A673 (cell line): ENCODE results near the gene SLCO1A2. TPM values are rescaled to one million over a fixed set of nuclear protein-coding genes. Genes with fewer than 3 reads are reported as not detected.

Experiments used
- BruUV-seq: library from RNA; stranded (reverse); fragments of 400-500 nt; replicated peaks from 2 replicates; lab custom pipeline; 2021; lab: Mats Ljungman, UMichigan
- CTCF ChIA-PET: fragments of 300-600 bp; sonication (Branson Sonifier 250); formaldehyde crosslinking; loops from one replicate; lab custom pipeline; 2022; ENCODE audit warnings: antibody characterized with exemption; lab: Charles Lee
- POLR2A ChIA-PET: fragments of 300-600 bp; sonication (Branson Sonifier 250); formaldehyde crosslinking; loops from one replicate; lab custom pipeline; 2022; ENCODE audit warnings: antibody characterized with exemption; ENCODE audit not compliant: low non-redundant PET; lab: Charles Lee
- DNase-seq: peaks from one replicate; pipeline ENCODE4 v3.0.0-alpha.2; 2015; ENCODE audit warnings: low spot score
- H3K27ac ChIP-seq: fragments of 200-600 bp; sonication (generic); 2 replicates; pipeline ENCODE4 v1.5.1; 2016; ENCODE audit warnings: mixed run types, low read depth, mild to moderate bottlenecking, mixed read lengths, antibody characterized with exemption, low read length; ENCODE audit not compliant: poor library complexity, severe bottlenecking
- H3K27me3 ChIP-seq: fragments of 200-600 bp; sonication (generic); replicated peaks from 2 replicates; pipeline ENCODE4 v1.6.1; 2017; ENCODE audit warnings: mixed run types, low read depth, mild to moderate bottlenecking, mixed read lengths, antibody characterized with exemption, low read length; ENCODE audit not compliant: insufficient read depth, poor library complexity
- H3K36me3 ChIP-seq: fragments of 200-600 bp; sonication (generic); 2 replicates; pipeline ENCODE4 v1.6.1; 2016; ENCODE audit warnings: mixed run types, mild to moderate bottlenecking, mixed read lengths, antibody characterized with exemption, low read length; ENCODE audit not compliant: insufficient read depth, poor library complexity, severe bottlenecking
- H3K4me1 ChIP-seq: fragments of 200-600 bp; sonication (generic); 2 replicates; pipeline ENCODE4 v1.6.1; 2017; ENCODE audit warnings: mixed run types, mild to moderate bottlenecking, mixed read lengths, antibody characterized with exemption, low read length; ENCODE audit not compliant: insufficient read depth, poor library complexity, severe bottlenecking
- H3K4me3 ChIP-seq: fragments of 200-600 bp; sonication (generic); 2 replicates; pipeline ENCODE4 v1.5.1; 2016; ENCODE audit warnings: low read depth, mixed run types, mild to moderate bottlenecking, mixed read lengths, low read length; ENCODE audit not compliant: poor library complexity, severe bottlenecking
- H3K9me3 ChIP-seq: fragments of 200-600 bp; sonication (generic); 2 replicates; pipeline ENCODE4 v1.6.1; 2016; ENCODE audit warnings: mixed run types, low read depth, mild to moderate bottlenecking, mixed read lengths, antibody characterized with exemption, low read length; ENCODE audit not compliant: poor library complexity, severe bottlenecking
- EZH2 ChIP-seq: fragments of 200-600 bp; sonication (generic); IDR thresholded peaks from 2 replicates; pipeline ENCODE4 v1.6.1; 2017; ENCODE audit warnings: borderline replicate concordance, low read depth, mild to moderate bottlenecking, mixed read lengths, antibody characterized with exemption, low read length; ENCODE audit not compliant: poor library complexity, severe bottlenecking
- intact Hi-C: fragments of 100-400 bp; cut with micrococcal nuclease; formaldehyde crosslinking; loops from one replicate; pipeline ENCODE4 v1.10.0; 2022; ENCODE audit not compliant: unreplicated experiment
- total RNA-seq: library from RNA; stranded (reverse); gene quantifications from 2 replicates; pipeline ENCODE4 v1.2.3, GENCODE V29; 2021
- TF ChIP-seq, protein P1 (sequence below): fragments of 300-800, 200-600 bp; sonication (generic); conservative IDR thresholded peaks from 2 replicates; pipeline ENCODE4 v1.5.1; 2017; ENCODE audit warnings: low read depth, mild to moderate bottlenecking, antibody characterized with exemption, low read length, moderate library complexity, mixed read lengths

SLCO1A2 gene
- total RNA-seq, 1 experiment from 2014 or later, result not detected

DNA sequence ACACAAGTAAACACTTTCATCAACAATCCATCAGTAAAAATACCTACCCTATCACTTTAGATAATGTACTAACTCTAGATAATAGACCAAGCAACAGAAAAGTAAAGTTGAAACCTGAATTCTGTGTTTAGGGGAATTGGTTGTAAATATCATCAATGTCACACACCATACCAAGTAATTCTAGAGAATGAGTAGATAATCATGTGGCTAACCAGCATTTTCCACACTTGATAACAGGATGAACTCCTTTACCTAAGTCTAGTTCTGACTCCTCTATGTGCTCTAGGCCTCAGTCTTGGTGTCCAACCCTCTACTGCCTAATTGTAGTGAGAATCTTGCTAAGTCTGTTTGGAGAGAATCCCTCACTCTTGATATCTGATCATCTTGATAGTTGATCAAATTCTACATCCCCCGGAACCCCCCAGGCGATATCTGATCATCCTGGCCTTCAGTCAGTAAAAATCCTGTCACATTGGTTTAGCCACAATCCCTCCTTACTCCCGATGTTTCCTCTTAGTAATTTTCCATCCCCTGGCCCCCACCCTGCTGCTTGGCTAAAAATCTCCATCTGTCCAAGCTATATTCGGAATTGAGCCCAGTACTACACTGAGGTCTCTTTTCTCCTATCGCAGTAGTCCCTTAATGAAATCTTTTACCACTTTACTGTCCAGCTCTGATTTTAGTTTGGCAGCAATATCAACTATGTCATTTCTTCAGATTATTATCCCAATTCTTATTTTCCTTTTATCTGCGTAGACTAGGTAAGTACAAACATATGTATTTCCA lies 3.4 kb upstream of the SLCO1A2 start:
- TF ChIP-seq, protein P1, sequence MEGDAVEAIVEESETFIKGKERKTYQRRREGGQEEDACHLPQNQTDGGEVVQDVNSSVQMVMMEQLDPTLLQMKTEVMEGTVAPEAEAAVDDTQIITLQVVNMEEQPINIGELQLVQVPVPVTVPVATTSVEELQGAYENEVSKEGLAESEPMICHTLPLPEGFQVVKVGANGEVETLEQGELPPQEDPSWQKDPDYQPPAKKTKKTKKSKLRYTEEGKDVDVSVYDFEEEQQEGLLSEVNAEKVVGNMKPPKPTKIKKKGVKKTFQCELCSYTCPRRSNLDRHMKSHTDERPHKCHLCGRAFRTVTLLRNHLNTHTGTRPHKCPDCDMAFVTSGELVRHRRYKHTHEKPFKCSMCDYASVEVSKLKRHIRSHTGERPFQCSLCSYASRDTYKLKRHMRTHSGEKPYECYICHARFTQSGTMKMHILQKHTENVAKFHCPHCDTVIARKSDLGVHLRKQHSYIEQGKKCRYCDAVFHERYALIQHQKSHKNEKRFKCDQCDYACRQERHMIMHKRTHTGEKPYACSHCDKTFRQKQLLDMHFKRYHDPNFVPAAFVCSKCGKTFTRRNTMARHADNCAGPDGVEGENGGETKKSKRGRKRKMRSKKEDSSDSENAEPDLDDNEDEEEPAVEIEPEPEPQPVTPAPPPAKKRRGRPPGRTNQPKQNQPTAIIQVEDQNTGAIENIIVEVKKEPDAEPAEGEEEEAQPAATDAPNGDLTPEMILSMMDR, result no peak
- TF ChIP-seq EZH2, result no peak
- no peaks in the 10 kb centered on the region for H3K9me3 ChIP-seq
- ChIA-PET CTCF (no interaction called here), POLR2A (no interaction called here)
- no TSS peak for BruUV-seq
- DNase-seq, result no peak
- peaks cover 3% of the 10 kb centered on the region for H3K27me3 ChIP-seq
- no peaks in the 10 kb centered on the region for H3K36me3 ChIP-seq
- H3K4me1 ChIP-seq, result no peaks in the 10 kb centered on the region
- no peak overlapping the region for H3K4me3 ChIP-seq
- intact Hi-C loops, result no loop called here
- H3K27ac ChIP-seq, result no peak overlapping the region

DNA sequence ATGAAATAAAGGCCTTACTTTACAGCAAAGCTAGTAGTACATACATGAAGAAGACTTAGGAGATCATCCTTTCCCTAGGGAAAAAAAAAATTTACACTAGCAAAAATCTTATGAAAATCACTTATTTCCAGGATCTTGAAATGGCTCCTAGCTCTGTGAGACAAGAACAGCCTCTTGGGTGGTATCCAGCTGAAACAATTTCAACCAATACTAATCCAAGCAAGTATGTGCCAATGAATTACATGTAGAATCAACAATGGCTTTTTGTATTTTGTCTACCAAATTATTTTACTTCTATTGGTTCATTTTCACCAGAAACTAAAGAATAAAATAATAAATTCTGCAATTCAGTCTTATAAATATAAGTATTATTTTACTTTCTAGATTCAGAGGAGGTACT lies 2.7 kb upstream of the SLCO1A2 start:
- POLR2A ChIA-PET, result no interaction called here
- no peak overlapping the region for H3K27ac ChIP-seq
- H3K9me3 ChIP-seq, result no peaks in the 10 kb centered on the region
- DNase-seq, result no peak
- no peak for TF ChIP-seq EZH2
- TF ChIP-seq, protein P1, result no peak
- H3K4me1 ChIP-seq, result no peaks in the 10 kb centered on the region
- no peak overlapping the region for H3K4me3 ChIP-seq
- CTCF ChIA-PET, result no interaction called here
- BruUV-seq, result no TSS peak
- intact Hi-C loops, result no loop called here
- peaks cover 3% of the 10 kb centered on the region for H3K27me3 ChIP-seq
- H3K36me3 ChIP-seq, result no peaks in the 10 kb centered on the region

DNA sequence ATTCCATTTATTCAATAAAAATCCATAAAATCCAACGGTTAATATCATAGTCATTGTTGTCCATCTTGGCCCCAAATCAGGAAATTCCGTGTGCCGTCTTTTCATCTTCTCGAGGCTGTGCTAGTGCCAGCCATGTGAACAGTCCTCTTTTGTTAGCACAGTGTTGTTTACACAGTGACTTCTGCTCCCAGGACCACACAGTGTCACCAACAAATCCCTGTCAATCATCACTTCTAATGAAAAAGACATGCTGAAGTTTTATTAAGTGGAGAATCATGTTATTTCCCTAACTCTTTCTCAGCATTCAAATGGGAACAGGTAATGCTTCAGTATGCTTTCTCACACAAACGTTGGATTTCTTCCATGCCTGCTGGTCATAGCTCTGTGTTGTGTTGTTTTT lies 1.9 kb upstream of the SLCO1A2 start:
- H3K4me1 ChIP-seq, result no peaks in the 10 kb centered on the region
- no TSS peak for BruUV-seq
- peaks cover 5% of the 10 kb centered on the region for H3K9me3 ChIP-seq
- intact Hi-C loops, result no loop called here
- peaks cover 3% of the 10 kb centered on the region for H3K27me3 ChIP-seq
- no peak for TF ChIP-seq EZH2
- TF ChIP-seq, protein P1, result no peak
- H3K27ac ChIP-seq, result no peak overlapping the region
- DNase-seq, result no peak
- no peak overlapping the region for H3K4me3 ChIP-seq
- no peaks in the 10 kb centered on the region for H3K36me3 ChIP-seq
- ChIA-PET POLR2A (no interaction called here), CTCF (no interaction called here)
